ENCODE data around the gene NRM. TPM values are rescaled to one million over a fixed set of nuclear protein-coding genes. Genes with fewer than 3 reads are reported as not detected.
"Not testable (repeated sequence)": the region's sequence is repeated elsewhere in the genome, so short reads cannot be mapped to it uniquely, and the experiment has no call there.

NRM gene
- total RNA-seq, 1 experiment from 2014 or later = 36.3 TPM

DNA sequence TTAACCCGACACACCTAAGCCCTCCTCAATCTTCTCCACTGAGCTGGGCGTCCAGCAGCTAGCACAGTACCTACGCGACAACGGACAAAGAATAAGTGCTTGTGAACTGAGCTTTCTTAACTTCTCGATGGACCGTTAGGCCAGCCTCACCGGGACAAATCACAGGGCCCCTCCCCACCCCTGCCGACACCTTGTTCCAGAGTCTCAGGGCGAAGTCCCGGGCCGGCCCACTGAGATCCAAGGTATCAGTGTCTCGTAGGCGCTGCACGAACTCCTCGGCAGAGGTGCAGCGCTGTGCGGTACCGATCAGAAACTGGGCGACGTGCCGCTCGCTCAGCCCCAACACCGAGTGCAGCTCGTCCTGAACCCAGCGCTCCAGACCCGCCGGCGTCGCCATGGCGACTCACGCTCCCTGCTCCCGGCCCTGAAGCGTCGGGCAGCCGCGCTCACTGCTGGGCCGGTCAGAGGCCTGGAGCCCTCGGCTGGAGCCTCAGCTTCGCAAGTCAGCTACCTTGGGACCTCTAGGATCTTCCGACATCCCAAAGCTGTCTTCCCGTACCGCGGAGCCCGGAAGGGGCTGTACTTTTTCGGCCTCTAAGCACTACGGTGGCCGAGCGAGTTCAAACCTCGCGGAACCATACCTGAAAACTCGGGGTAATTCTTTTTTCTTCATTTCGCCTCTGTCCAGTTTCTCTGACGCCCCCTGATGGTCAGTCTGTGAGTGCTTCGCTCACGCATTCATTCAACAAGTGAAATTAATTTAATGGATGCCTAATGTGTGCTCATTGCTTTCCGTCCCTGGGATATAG is 18.1 kb downstream of the NRM start, which contains the start of gene DHX16:
DHX16 (minus strand) TSS at position 562 of the 809 bp plus-strand sequence; CDS start at position 397, 165 bp downstream.
- DNase-seq (ENCODE audit: low read depth) = peak; percentile 99

DNA sequence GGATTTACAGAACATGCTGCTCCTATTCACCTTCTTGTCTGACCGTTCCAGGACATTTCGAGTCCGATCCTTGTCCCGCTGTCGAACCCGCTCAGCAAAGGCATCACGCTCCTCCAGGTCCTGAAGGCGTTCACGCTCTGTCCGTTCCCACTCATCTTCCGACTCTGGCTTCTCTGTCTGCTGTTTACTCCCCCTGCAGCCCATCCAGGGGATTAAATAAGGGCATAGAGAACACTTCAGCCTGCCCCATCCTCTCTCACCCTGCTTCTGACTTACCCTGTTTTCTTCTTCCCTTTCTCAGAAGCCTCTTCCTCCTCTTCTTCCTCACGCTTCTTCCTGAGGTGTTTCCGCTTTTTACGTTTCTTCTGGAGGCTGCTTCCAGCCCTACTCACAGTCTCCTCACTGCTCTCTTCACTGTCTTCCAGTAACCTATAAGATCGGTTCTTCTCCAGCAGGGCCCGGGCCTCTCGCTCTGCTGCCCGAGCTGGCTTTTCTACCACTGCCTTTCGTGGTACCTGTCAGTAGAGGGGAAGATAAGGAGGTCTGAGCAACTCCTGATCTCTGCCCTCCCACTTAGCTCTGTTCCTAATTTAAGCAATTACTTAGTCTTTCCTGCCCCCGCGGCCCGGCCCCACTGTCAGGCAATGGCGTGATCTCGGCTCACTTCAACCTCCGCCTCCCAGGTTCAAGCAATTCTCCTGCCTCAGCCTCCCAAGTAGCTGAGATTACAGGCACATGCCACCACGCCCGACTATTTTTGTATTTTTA is 19.8 kb downstream of the NRM start:
- no peak for DNase-seq (ENCODE audit: low read depth)

DNA sequence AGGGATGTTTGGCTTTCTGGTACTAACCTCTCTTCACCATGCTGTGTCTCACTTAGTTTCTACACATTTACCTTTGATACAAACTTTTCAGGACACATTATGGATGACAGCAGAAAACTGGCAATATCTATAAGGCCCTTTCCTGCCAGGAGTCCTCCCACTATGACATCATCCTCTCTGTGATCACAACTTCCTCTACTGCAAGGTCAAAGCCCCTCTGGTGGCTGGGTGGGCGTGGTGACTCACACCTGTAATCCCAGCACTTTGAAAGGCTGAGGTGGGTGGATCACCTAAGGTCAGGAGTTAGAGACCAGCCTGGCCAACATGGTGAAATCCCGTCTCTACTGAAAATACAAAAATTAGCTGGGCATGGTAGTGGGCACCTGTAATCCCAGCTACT is 24.5 kb downstream of the NRM start:
- DNase-seq (ENCODE audit: low read depth) = not testable (repeated sequence)

DNA sequence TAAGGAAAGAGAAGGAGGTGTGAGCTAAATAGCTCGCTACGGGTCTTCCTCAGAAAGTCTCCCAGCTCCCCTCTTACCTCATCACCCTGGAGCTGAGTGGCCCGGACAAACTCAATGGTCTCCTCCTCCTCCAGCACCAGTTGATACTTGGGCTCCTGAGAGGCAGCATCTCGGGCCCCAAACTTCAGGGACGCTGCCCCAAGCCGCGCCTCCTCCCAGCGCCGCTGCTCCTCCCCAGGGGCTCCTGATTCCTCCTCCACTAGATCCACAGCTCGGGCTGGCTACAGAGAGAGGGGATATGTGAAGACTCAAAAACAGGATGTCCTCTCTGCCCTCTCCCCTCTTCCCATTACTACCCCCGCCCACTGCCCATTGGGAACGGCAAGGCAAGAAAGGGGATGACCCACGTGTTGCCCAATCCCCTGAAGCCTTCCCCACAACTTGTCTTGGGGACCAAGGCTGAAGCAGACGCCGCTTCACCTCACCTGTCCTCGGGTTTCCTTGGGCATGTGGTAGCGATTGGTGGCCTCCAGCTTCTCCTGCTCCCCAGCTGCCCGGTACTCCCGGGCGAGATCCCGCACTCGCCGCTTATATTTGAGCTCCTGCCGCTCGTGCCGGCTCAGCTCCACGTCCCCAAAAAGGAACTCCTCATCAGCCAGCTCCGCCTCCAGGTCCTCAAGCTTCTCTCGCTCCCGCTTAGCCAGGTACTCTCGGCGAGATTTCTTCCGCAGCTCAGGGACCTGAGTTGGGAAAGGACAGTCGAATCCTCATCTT is 25.6 kb downstream of the NRM start:
- no peak for DNase-seq (ENCODE audit: low read depth)

DNA sequence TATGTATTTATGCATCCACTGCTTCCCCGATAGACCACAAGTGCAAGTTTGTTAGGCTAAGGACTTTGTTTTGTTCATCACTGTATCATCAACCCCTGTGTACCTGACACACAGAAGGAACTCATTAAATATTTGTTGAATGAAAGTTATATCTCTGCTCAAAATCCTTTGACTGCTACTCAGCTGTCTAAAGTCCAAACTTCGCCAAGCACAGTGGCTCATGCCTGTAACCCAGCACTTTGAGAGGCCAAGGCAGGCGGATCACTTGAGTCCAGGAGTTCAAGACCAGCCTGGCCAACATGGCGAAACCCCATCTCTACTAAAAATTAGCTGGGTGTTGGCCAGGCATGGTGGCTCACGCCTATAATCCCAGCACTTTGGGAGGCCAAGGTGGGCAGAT is 32.9 kb downstream of the NRM start:
- not testable (repeated sequence) for DNase-seq (ENCODE audit: low read depth)

DNA sequence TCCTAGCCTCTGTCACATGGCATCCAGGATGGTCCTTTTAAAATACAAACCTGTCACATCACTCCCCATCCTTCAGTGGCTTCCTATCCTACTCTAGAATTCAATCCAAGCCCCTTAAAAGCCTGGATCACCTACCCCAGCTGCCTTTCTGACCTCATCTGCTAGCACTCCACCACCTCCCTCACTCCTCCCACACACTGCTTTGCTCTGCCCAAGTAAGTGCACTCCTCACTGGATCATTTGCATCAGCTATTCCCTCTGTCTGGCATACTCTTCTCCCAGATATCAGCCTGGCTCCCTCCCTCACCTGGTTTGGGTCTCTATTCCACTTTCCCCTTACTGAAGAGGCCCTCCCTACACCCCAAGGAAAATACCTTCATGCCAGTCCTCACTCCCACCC is 33.3 kb downstream of the NRM start:
- no peak for DNase-seq (ENCODE audit: low read depth)

DNA sequence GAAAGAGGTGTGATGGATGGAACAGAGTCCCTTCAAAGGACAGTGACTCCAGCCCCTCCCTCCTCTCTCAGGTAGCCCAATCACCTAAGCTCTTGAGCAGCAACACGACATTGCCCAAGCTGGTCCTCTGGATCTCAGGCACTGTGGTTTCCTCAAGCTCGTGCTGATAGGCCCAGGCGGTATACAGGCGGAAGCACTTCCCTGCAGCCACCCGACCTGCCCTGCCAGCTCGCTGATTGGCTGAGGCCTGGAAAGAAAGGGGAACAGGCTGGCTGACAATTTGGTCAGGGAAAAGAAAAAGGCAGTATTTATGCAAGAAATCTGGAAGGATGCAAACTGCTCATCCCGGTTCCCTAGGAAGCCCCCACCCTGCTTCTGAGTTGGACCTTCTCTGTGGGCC is 34.3 kb downstream of the NRM start:
- DNase-seq (ENCODE audit: low read depth) = no peak

DNA sequence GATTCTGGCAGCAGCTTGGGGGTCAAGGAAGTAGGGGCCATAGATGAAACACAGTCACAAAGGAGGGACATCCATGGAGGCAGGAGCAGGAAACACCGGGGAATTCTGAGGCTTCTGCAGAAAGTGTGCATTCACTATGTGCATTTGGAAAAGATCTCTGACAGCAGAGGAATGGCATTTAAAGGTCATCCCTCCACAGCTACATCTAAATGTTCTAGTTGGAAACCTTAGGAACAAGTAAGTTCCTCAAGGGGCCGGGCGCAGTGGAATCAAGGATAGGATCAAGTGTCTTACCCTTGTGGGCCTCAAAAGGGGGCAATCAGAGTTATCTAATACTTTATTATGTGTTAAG is 35.1 kb downstream of the NRM start:
- no peak for DNase-seq (ENCODE audit: low read depth)

DNA sequence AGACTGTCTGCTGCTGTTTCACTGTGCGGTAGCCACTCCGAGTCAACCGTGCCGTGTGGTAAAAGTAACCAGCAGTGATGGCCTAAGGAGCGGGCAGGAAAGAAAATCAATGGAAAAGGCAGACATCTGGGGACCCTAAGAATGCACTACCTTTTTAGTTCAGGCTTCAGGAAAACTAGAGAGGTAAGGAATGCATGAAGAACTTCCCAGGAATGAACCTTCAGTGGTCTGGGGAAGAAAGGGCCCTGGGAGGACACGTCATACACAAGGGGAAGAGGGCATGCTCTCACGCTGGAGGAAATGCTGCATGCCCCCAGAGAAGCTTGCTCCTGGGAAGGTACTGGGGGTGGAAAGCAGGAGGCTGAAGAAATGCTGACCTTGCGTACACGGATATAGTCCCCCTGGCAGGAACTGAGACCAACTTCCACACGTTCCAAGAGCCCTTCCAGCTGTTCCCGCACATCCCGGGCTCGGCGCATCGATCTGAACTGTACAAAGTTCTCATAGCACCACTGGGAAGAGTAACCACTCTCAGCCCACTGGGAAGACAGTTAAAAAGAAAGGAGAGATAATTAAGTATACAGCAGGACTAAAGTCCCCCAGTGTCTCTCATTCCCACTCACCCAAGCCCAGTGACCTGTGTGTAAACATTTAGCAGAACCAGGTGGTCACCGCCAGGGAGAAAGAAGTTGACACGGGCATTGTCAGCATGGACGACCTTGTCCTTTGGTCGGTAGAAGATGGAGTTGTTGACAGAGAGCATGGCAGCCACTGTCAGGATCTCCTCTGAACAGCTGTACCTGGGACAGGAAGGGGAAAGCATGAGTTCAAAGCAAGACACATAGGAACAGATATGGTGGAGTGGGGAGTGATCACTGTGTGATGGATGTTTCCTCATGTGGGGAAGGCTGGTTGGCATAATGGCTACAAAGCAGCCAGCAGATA is 35.7 kb downstream of the NRM start:
- no peak for DNase-seq (ENCODE audit: low read depth)

DNA sequence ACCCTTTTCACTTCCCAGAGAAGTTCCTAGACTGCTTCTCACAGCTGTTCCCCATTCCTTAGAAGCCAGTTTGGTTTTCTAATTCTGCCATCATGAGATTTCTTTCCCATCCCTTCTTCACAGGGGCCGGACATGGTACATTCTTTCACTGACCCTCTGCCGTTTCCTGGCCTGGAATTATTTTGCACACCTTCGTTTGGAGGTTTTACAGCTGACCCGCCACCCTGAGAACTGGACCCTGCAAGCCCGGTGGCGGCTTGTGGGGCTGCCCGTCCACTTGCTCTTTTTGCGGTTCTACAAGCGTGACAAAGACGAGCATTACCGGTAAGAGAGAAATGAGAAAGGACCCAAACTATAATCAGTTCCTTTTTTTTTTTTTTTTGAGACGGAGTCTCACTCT is 39.6 kb downstream of the NRM start:
- no peak for DNase-seq (ENCODE audit: low read depth)

DNA sequence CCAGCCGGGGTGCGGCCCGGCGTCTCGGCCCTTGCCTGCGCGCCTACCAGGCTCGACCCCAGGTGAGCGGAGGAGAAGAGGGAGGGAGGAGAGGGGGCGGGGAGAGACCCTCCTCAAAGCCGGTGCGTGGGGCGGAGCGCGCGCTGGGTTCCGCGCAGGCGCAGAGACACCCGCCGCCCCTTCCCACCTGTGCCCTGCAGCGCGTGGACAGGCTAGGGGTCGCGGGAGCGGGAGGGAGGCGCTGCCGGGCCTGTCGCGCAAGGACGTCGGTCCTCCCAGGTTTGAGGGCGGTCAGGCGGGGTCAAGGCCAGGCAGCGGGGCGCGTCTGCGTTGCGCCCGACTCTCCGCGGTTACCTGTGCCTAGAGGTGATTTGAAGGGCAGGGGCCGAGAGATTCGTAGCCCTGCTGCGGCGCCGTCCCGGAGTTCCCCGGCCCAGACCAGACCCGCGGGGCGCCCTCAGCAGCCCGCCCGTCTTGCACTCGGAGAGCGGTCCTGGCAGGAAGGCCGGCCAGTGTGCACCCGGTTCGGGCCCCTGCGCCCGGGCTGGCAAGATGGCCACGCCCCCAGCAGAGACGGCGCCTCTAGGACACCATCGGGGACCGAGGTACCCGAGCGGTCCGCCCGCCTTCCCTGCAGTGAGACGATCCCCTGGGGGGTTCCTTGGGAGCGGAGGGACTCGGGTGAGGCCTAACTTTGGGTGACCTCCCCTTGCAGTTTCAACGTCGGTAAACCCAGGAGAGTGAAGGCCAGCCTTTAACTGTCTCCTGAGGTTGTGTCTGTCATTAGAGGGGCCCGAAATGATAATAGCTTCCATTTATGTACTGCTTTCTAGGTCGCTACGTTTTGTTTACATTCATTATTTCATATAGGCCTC is 43.3 kb downstream of the NRM start:
- peak; percentile 82 for DNase-seq (ENCODE audit: low read depth)

DNA sequence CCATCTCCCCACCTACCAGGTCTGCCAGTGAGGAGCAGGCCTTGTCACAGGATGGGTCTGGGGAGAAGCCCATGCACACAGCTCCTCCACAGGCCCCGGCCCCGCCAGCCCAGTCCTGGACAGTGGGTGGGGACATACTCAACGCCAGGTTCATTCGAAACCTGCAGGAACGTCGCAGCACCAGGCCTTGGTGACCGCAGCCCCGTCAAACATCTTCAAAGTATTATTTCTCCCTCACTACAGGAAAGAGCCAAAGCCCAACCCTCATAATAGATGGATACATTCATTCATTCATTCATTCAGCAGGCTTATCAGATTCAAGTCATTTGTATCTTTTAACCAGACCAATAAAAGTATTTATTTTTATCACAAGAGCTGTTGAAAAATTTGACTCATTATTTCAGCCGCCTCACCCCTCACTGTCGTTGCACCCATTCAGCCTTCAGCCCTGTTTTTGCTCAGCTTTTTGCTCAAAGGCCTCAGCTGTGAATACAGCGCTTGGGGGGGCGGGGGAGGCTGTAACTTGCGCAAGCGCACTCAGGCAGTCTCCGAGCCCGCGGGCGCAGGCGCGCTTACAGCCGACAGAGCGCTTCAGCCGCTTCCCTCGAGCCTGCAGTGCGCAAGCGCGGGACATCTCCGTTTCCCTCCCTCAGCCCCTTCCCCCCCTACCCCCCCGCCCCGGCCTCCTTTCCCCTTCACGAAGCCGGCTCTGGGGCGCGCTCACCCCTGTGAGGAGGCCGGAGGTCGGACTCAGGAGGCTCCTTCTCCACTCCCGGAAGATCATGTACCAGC is 44.1 kb downstream of the NRM start, which contains the start of gene C6orf136:
C6orf136 (plus strand) TSS at position 684 of the 792 bp plus-strand sequence; CDS start at position 783, 99 bp downstream.
- peak; percentile 96 for DNase-seq (ENCODE audit: low read depth)

DNA sequence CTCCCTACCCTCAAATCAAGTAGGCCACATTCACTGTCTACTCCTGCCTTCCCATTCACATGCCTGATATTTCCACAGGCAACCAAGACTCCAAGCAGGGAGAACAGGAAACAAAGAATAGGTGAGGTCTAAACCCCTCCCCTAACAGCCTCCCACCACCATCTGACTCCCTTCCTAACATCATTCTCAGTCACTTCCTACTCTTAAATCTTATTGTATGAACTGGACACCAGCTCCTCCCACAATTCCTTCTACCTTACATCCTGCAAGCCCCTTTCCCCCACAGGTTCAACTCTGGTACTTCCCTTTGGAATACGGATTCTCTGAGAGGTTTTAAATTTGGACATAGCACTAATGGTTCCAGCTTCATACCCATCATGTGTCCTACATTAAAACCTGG is 44.8 kb downstream of the NRM start:
- no peak for DNase-seq (ENCODE audit: low read depth)

DNA sequence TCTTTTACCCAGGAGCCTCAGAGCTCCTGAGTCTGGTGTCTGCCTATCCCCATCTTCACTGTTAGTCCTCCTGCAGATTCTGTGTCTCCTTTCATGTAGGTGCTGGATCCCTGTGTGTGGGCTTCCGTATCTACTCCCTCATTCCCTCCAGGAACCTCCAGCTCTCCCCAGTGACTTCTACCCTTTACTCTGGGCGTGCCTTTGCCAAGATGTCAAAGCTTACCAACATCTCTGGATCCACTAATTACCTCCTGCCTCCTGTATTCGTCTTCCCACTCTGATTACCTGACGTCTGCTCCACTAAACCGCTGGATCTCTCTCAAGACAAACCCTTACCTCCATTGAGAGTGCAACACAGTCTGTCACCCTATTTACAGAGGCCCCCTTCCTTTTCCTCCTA is 46.0 kb downstream of the NRM start:
- DNase-seq (ENCODE audit: low read depth) = no peak

DNA sequence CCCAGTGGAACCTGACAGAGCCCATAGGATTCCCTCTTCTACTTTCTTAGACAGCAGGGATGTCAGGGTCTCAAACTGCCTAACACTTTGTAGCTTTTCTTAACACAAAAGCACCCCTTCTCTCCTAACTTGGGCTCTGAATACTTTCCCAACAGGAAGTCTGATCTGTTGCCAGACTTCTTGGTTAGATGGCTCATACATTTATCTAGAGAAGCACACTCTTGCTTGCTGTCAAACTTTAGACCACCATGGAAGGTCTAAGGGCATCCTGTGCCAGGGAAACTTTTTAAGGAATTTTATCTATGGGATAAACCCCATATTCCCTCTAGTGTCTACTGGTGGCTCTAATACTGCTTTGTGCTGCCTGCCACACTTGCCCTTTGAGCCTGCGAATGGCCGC is 47.1 kb downstream of the NRM start:
- DNase-seq (ENCODE audit: low read depth) = no peak

DNA sequence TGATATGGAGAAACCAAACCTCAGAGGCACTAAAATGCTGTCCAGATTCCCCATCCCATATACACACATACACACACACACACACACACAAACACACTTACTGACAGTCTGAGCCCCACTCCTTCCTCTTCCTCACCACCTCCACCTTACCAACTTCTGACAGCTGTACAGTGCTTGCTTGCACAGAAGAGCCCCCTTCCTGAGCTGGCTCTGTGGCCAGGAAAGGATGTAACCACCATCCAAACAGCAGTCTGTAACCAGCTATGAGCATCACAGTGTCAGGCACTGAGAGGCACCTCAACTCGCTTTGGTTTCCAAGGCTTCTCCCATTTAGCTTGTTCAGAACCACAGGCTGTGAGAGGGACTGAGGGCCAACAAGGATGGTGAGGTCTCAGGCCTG is 49.7 kb downstream of the NRM start:
- no peak for DNase-seq (ENCODE audit: low read depth)

DNA sequence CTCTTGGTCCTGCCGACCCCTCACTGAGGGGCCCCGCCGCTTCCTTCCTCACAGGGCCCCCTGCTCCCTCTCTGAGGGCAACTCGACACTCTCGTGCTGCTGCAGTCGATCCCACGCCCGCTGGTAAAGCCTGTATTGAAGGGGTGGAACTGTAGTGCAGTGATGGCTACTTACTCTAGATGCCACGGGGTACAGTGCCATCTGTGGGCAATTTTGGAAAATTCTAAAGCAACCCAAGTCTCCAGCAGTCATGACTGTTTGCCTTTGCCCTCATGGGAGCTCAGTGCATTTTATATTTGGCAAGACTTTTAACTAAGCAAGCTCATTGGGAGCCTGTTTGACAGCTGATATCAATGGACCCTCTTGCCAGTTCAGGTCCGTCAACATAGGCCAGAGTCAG is 50.3 kb downstream of the NRM start:
- DNase-seq (ENCODE audit: low read depth) = no peak

Measured in M059J (cell line).